Non-pigmented ciliary epithelial cell (primary cell): Measurements from ENCODE around the gene TLR7.

Experiments used
- DNase-seq: peaks from one replicate; pipeline ENCODE4 v3.0.0-alpha.2; 2010; ENCODE audit warnings: low read depth

The TLR7 gene

DNA sequence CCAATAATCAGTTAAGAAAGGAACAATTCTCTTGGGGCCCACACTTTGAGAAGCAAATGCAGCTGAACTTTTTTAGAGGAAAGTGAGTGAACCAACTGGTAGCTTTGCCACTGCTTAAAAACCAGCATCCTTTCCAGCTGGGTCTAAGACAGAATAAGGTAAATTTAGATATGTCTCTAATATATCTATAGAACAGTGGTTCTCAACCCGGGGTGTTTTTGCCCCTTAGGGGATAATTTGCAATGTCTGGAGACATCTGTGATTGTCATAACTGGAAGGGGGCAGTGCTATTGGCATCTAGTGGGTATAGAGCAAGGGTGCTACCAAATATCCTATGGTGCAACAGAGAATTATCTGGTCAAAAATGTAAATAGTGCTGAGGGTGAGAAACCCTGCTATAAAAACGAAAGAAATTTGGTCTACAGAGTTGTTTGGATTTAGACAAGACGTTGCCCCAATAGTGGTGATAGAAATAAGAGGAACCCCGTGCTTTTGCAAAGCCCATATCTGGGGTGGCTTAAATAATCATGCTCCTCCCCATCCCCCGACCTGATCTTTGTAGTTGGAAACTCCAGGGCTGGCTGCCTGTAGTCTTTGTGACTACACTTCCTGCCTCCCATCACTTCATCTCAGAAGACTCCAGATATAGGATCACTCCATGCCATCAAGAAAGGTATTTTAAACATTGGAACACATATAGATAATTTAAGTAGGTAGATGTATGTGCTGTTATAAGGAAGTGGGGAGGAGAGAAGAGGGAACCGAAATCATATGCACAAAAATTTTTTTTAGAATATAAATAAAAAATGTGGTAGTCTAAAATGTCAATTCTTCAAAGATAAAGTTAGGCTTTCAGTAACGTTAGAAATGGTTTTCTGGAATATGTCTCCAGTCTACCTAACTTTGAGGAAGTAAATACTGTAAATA is at the start of gene TLR7:
TLR7 (plus strand) TSS at position 622 of the 927 bp plus-strand sequence. CDS start 507 bp downstream, outside the sequence.
- DNase-seq = no peak

- no peak for DNase-seq
Measured at GRCh38 chrX:12817528-12817927, 49.3 kb upstream of the TLR7 start.

- no peak for DNase-seq
Measured at GRCh38 chrX:12819222-12819621, 47.6 kb upstream of the TLR7 start.

GRCh38 chrX:12820737-12821136 is 46.1 kb upstream of the TLR7 start:
- DNase-seq = no peak

- no peak for DNase-seq
Measured at GRCh38 chrX:12824944-12825343, 41.9 kb upstream of the TLR7 start.

- no peak for DNase-seq
Measured at GRCh38 chrX:12825801-12826200, 41.1 kb upstream of the TLR7 start.

- no peak for DNase-seq
Measured at GRCh38 chrX:12843061-12843667, 23.7 kb upstream of the TLR7 start.

DNA sequence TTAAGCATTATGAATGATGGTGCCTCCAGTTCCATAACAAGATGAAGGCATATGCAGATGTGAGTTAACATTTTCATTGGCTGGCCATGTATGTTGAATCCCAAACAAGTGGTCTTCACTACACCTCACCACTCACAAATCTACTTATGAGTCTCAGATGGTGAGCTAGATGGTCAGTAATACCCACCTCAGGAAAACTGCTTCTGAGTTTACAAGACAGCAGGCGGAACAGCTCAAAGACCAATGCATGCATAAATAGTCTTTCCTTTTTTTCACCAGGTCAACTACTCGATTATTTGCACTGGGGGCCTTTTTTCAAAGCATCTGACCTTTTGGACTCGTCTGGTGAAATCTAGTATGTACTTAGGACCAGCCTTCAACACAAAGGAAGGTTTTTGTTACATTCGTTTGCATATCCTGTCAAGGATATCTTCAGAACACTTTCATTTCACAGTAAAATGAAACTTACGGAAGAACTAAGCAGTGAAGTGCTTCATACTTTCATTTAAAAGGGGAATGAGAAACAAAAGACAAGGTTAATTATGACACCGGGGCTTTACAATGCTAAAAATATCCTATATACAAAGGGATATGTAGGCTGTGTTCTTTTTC is 23.1 kb upstream of the TLR7 start:
- no peak for DNase-seq

- DNase-seq = no peak
Measured at GRCh38 chrX:12844319-12844718, 22.6 kb upstream of the TLR7 start.

DNA sequence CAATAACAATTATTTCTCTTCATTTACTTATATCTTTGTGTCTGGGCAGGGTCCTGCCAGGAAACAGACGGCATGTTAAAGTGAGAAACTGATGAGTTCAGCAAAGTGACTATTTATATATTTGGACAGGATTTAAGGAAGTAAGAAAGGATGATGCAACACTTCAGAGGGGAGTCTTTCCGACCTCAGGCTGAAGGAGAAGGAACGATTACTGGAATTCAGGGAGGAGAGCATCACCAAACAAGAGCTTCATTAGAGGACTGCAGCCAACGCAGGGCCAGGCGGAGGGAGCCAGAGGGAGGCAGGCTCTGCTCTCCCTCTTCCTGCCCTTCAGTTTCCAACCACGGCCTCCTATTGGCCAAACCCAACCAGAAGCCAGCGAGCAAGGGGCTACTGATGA is 1.5 kb upstream of the TLR7 start:
- no peak for DNase-seq

GRCh38 chrX:12867685-12868084 is 813 bp downstream of the TLR7 start:
- DNase-seq = no peak

GRCh38 chrX:12868747-12869146 is 1.9 kb downstream of the TLR7 start:
- no peak for DNase-seq

- DNase-seq = no peak
Measured at GRCh38 chrX:12871257-12871656, 4.4 kb downstream of the TLR7 start.

- DNase-seq = no peak
Measured at GRCh38 chrX:12872741-12873140, 5.9 kb downstream of the TLR7 start.

GRCh38 chrX:12874581-12874980 is 7.7 kb downstream of the TLR7 start:
- DNase-seq = no peak

- no peak for DNase-seq
Measured at GRCh38 chrX:12877386-12877785, 10.5 kb downstream of the TLR7 start.

DNA sequence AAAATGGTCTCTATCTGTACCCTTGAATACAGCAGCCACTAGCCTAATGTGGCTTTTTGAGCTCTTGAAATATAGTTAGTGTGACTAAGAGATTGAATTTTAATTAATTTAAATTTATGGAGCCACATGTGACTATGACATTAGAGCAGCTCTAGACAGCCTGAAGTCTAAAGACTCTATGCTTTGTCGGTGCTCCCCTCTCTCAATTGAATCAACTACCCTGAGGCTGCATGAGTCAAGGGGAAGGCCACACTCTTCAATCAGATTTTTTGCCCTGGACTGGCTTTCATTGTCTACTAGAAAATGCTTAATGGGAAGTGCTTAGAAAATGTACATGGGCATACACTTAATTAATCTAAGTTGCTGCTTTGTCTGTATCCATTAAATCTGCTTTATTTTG is 11.7 kb downstream of the TLR7 start:
- DNase-seq = no peak

- no peak for DNase-seq
Measured at GRCh38 chrX:12881914-12882313, 15.0 kb downstream of the TLR7 start.

GRCh38 chrX:12885508-12885907 is 18.6 kb downstream of the TLR7 start:
- no peak for DNase-seq

GRCh38 chrX:12886545-12886944 is 19.7 kb downstream of the TLR7 start:
- DNase-seq = no peak

DNA sequence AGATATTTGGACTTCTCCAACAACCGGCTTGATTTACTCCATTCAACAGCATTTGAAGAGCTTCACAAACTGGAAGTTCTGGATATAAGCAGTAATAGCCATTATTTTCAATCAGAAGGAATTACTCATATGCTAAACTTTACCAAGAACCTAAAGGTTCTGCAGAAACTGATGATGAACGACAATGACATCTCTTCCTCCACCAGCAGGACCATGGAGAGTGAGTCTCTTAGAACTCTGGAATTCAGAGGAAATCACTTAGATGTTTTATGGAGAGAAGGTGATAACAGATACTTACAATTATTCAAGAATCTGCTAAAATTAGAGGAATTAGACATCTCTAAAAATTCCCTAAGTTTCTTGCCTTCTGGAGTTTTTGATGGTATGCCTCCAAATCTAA is 20.3 kb downstream of the TLR7 start:
- no peak for DNase-seq

DNA sequence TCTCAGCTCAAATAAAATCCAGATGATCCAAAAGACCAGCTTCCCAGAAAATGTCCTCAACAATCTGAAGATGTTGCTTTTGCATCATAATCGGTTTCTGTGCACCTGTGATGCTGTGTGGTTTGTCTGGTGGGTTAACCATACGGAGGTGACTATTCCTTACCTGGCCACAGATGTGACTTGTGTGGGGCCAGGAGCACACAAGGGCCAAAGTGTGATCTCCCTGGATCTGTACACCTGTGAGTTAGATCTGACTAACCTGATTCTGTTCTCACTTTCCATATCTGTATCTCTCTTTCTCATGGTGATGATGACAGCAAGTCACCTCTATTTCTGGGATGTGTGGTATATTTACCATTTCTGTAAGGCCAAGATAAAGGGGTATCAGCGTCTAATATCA is 20.9 kb downstream of the TLR7 start:
- DNase-seq = no peak

GRCh38 chrX:12890467-12890866 is 23.6 kb downstream of the TLR7 start:
- DNase-seq = no peak
